H4 (cell line): ENCODE results near the gene NR6A1. TPM values are rescaled to one million over a fixed set of nuclear protein-coding genes. Genes with fewer than 3 reads are reported as not detected.

Source experiments
- DNase-seq: peaks from one replicate; pipeline ENCODE4 v3.0.0-alpha.2; 2015; ENCODE audit warnings: low spot score
- total RNA-seq: library from RNA; depleted of rRNA; stranded (reverse); fragments of >200 nt; shearing (Covaris generic); gene quantifications from 2 replicates; pipeline ENCODE4 v1.2.3, GENCODE V29; 2014

Gene NR6A1
- total RNA-seq, 1 experiment from 2014 or later: 3.7 TPM

GRCh38 chr9:124795881-124796431, 24.8 kb upstream of the NR6A1 start:
- DNase-seq: no peak

GRCh38 chr9:124794902-124795491, 23.9 kb upstream of the NR6A1 start:
- no peak for DNase-seq

GRCh38 chr9:124793015-124793541, 22.0 kb upstream of the NR6A1 start:
- no peak for DNase-seq

- no peak for DNase-seq
These were observed 21.3 kb upstream of the NR6A1 start for GRCh38 chr9:124792257-124793014.

GRCh38 chr9:124790801-124791505, 19.8 kb upstream of the NR6A1 start:
- DNase-seq: no peak

GRCh38 chr9:124790301-124790700, 19.2 kb upstream of the NR6A1 start:
- no peak for DNase-seq

GRCh38 chr9:124789531-124789930, 18.4 kb upstream of the NR6A1 start:
- no peak for DNase-seq

GRCh38 chr9:124788542-124789217, 17.6 kb upstream of the NR6A1 start:
- no peak for DNase-seq

- DNase-seq: no peak
These were observed 15.9 kb upstream of the NR6A1 start for GRCh38 chr9:124786881-124787573.

GRCh38 chr9:124784509-124784908, 13.4 kb upstream of the NR6A1 start:
- no peak for DNase-seq

- DNase-seq: no peak
These were observed 12.7 kb upstream of the NR6A1 start for GRCh38 chr9:124783830-124784229.

GRCh38 chr9:124782661-124783574, 11.8 kb upstream of the NR6A1 start:
- no peak for DNase-seq

- DNase-seq: no peak
These were observed 11.0 kb upstream of the NR6A1 start for GRCh38 chr9:124781967-124782660.

GRCh38 chr9:124780757-124781151, 9.6 kb upstream of the NR6A1 start:
- DNase-seq: no peak

- DNase-seq: no peak
These were observed 9.1 kb upstream of the NR6A1 start for GRCh38 chr9:124780060-124780756.

- DNase-seq: peak; percentile 93
These were observed 8.4 kb upstream of the NR6A1 start for GRCh38 chr9:124779368-124780059.

- DNase-seq: no peak
These were observed 7.7 kb upstream of the NR6A1 start for GRCh38 chr9:124778575-124779367.
